MV-4-11 (cell line): ENCODE results near the gene LSS.

ENCODE experiments used
- DNase-seq: peaks from one replicate; lab custom pipeline; 2025; lab: John Stamatoyannopoulos, UW

LSS gene

DNA sequence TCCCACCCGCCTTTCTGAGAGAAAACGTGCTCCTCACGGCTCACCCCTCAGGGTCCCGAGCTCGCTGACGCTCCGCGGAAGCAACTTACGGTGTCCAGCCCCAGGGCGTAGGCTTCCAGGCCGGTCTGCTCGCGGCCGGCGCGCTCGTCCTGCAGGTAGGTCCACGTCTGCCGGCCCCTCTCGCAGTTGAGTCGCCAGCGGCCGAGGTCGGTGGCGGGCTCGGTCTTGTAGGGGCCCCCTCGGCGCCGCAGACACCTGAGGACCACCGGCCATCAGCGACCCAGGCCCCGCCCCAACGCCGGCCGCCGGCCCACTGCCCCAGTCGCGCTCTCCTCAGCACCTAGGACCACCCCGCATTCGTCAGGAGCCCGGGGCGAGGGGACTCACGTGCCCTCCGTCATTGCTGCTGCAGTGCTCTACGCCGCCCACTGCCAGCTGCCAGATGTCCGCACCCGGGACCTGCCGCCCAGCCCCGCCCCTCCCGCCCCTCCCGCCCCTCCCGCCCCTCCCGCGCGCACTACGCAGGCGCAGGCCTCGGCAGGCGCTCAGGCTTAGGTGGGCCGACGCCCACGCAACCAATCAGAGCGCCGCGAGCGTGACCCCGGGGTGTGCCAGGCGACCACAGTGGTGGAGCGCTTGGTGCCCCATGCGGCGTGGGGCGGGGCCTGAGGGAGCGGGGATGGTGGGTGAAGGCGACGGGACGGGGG lies at the start of gene LSS:
LSS (minus strand) TSS at position 430 of the 707 bp plus-strand sequence; CDS start at position 401, 29 bp downstream.
- DNase-seq, result peak; percentile 95

DNA sequence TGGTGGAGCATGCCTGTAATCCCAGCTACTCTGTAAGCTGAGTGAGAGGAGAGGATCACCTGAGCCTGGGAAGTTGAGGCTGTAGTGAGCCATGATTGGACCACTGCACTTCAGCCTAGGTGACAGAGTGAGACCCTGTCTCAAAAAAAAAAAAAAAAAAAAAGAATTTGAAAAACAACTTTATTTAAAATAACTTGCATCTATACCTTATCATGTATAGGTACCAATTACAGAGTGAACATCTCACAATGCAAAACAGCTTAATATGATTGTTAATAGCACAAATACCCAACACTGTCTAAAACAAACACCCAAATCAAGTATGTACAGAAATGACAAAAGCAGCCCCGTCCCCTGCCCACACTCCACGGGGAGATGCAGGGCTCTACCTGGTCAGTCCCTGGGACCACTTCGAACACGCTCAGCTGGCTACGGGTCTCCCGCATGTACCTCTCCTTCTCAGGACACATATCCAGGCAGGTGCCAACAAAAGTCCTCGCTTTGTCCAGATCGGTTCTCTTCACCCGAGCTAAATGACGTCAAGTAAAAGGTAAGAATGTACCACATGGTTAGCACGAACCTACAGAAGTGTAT lies 46.3 kb upstream of the LSS start:
- no peak for DNase-seq

DNA sequence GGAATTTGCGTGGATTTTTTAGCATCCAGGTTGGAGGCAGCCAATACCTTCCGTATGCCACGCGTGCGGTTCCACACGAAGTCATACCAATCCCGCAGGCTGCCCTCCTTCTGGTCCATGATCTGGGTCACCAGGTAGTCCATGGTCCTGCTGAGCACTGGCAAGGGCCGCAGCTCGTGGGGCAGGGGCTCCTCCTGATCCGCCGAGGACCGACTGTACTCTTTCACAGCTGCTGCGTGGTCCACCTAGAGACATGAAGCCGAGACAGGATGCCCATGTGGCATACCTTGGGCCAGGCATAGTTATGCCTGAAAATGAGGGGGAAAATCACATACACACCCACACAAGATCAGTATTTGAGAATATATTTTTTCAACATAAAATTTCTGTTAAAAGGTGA lies 44.8 kb upstream of the LSS start:
- no peak for DNase-seq

DNA sequence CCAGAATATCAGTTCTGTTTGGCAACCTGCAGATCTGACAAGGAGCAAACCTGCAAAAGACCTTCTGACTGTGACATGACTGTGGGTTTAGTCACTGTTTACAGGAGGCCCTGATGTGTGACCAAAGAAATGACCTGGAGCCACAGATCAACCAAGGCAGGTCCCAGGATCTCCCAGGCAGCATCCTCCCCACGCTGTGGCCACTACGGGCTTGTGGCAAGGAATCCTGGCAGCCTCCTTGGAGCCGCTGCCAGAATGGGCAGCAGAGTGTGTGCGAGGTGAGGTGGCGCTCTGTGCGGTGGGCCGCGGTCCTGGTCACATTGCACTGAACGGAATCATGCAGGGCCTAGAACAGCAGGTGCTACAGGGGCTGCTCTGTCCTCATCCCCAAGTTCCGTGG lies 40.9 kb upstream of the LSS start:
- no peak for DNase-seq

DNA sequence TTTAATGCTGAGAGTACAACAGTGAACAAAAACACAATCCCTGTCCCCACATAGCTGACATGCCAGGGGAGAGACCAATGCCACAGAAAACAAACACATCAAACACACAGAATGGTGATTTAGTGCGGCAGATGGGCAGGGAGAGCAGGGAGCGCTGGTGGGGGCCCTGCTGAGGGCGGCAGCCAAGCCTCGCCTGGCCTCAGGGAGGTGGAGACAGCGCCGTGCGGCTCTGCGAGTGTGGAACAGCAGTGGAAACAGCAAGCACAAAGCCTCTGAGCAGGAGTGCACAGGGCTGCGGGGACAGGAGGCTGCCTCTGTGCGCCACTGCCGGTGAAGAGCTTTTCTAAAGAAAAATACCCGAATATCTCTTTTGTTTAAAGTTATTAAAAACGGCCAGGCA lies 39.8 kb upstream of the LSS start:
- DNase-seq, result no peak

DNA sequence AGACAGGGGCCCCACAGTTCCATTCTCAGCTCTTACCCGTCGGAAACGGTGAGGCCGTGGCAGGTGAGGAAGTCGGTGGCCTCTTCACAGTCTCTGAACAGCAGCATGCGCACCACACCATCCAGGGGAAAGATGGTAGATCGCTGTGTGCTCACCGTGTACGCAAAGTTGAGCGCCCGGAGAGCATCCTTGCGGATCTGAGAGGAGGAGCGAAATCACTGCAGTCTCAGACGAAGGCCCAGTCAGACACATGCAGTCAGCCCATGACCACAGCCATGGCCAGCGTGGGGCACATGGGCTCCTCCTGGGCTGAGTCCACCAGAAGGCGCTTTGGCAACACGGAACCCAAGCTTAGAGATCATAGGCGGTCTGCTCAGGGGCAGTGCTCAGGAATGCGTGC lies 38.4 kb upstream of the LSS start:
- DNase-seq, result no peak

DNA sequence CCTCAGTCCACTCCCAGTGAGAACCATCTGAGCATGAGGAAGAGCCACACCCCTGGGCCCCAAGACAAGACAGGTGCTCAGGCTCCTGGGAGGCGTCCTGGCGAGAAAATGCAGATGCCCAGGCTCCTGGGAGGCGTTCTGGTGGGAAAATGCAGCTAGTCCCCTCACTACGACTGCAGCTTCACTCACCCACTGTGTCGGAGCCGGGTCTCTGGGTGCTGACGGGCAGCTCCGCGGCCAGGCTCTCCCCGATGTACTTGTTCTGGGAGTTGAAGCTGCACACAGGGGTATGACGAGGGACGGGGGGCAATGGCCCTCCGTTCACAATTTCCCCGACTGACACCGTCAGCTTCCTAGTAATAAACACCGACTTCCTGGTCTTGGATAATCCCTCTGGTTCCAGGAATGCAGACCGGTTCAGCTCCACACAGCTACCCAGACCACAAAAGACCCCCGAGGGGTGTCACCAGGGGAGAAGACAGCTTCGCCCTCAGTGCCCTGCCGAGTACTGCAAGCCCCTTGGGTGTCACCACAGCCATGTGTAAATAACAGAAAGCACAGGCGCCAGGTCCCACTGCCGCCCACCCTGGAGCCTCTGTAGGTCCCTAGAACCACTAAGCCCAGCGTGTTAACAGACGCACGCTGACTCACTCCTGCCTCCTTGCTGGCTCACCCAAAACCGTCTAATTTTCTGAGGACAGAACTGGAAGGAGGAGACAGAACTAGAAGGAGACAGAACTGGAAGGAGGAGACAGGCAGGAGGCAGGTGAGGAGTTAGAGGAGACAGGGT lies 37.4 kb upstream of the LSS start:
- DNase-seq, result no peak

DNA sequence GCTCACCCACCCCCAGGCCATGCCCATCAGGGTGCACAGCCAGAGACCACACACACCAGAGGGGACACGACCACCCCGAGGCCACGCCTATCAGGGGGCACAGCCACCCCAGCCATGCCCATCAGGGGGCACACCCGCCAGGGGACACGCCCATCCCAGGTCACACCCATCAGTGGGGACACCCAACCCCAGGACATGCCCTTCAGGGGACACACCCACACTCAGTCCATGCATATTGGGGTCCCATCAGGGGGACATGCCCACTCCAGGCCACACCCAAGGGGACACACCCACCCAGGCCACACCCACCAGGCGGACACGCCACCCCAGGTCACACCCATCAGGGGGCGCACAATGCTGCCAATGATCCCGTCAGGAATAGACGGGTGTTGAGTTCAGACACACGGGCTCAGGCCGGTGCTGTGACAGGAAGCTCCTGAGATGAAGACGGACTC lies 36.1 kb upstream of the LSS start:
- DNase-seq, result no peak

DNA sequence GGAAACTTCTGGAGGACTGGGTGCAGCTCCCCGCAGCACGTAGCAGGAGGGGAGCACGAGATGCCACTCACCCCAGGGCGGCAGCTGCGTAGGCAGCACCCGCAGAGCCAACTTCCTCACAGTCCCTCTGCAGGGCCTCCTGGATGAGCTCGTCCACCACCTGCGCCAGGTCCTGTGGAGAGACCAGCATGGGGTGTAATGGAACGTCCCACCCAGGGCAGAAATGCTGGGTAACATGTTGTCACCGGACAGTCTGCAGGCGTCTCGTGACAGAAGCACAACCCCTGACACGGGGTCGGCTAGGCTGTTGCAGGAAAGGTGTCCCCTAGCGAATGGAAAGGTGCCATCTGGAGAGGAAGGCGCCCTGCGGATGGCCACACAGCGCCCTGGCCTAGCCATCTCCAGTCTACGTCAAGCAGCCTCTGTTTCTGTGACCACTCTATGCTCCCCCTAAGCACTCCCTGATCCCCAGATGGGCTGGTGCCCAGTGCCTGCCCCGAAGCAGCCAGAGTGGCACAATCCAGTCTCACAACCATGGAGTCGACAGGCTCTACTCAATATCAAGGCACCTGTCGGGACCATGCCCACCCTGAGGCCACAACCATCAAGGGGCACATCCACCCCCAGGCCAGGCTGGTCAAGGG lies 35.6 kb upstream of the LSS start:
- no peak for DNase-seq

DNA sequence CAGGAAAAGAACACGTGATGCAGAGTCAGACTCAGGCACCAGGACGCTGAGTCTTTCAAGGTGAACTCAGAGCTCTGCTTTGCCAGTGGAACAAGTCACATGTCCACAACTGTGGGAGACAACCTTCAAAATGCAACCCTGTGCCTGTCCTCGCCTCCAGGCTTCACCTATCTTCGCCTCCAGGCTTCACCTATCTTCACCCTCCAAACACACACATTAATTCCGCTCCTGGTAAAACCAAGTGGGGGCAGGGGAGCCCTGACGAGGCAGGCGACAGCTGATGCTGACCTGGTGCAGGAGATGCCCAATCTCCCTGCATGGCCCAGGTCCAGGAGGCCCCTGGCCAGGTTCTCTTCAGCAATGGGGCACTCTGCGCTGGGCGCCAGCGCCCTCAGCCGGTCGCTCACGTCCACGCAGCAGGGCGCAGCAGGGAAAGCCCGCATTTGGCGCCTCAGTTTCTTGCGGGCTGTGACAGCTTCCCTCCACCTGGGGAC lies 28.0 kb upstream of the LSS start:
- DNase-seq, result no peak

DNA sequence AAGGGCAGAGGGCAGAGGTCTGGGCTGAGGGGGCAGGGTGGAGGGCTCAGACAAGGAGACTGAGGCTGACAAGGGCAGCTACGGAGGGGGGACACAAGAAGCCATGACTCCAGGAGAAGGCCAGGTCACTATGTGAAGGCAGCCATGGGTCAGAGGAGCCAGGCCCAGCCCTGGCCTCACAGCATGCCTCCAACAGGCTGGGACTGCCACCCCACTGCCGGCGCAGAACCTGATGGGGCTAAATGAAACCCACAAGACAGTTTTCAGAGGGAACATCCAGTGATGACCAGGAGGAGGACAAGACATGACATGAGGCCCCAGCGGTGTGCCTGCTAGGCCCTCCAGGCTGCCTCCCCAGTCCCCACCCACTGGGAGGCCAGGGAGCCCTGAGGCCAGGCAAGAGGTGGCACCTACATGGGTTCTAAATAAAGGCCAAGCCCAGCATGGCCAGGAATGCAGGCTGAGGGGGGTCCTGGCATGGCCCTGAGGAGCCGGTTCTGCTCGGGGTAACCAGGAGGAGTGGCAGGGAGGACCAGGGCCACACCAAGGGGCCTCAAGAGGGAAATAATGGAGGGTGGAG lies 27.3 kb upstream of the LSS start:
- no peak for DNase-seq

DNA sequence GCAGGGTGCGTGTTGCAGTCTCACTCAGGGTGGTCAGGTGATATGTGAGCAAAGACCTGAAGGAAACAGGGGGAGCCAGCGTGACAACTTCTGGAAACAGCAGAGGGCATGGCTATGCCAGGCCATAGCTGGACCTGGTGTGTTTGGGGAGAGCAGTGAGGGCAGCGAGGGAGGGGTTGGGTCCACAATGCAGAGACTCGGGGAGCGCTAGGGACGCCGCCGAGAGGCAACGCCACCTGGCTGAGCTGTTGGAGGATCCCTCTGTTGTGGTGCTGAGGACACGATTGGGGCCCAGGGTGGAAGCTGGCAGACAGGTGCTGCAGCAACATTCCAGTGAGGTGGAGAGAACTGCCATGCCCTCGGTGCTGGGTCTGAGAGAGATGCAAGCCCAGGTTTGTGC lies 26.6 kb upstream of the LSS start:
- DNase-seq, result no peak

DNA sequence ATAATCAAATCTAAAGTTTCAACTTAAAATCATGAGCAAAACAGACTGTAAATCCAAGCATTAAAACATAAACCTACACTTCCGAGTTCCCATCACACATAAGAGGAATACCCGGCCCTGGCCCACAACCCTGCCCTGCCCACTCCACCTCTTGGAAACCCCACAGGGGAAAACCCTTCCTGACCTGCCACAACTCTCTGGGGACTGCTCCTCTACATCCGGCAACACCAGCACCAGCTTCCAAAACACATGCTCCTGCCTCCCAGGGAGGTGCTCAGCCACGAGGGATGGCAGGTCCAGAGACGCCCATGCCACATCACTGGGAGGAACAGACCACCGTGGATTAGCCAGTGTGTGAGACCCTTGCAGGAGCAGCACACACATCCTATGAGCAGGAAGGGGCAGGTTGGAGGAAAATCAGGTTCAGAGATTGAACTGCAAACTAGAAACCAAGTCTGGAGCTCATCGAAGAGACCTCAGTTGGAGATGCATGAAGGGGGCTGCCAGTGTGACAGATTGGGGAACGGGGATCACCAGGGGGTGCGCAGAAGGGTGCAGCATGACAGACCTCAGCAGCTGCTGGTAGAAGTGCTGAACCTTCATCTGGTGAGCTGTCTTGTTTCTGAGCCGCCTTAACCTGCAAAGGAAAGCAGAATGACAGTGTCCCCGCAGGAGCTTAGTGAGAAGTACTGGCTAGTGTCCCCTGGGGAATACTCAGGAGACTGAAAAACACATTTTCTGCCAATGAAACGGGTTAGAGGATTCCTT lies 25.8 kb upstream of the LSS start:
- DNase-seq, result no peak

DNA sequence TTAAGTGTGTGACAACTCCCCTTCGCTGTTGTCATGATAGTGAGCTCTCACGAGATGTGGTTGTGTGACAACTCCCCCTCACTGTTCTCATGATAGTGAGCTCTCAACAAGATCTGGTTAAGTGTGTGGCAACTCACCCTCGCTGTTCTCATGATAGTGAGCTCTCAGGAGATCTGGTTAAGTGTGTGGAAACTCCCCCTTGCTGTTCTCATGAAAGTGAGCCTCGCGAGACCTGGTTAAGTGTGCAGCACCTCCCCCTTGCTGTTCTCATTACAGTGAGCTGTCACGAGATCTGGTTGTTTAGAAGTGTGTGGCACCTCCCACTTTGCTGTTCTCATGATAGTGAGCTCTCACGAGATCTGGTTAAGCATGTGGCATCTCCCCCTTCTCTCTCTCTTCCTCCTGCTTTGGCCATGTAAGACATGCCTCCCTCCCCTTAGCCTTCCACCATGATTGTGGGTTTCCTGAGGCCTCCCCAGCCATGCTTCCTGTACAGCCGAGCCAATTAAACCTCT lies 25.1 kb upstream of the LSS start:
- no peak for DNase-seq

DNA sequence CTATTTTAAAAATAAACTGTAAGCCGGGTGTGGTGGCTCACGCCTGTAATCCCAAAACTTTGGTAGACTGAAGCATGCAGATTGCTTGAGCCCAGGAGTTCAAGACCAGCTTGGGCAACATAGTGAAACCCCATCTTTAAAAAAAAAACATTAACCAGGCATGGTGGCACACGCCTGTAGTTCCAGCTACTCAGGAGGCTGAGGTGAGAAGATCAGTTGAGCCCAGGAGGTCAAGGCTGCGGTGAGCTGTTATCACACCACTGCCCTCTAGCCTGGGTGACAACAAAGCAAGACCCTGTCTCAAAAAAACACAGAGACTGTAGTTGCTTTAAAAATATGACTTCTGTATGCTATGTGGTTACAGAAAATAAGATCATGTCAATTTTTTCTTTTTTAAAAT lies 24.3 kb upstream of the LSS start:
- DNase-seq, result no peak

DNA sequence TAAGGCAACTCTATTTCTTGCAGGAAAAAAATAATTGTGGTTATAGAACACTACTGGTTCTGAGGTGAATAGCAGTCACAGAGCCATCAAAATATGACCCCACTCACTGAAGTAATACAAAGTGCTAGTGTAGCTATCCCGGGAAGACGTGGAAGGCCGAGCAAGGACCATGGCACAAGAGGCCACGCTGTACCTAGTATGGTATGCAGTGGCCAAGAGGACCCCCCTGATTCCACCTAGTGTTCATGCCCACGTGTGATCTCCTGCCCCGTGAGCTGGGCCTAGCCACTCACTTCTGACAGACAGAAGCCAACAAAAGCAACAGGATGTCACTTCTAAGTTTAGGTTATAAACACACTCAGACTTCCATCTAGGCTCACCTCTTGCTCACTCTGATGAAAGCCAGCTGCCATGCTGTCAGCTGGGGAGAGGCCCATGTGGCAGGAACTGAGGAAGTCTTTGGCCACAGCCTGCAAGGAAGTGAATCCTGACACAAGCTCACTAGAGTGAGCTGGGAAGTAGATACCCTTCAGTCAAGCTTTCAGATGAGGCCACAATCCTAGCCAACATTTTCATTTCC lies 21.7 kb upstream of the LSS start:
- DNase-seq, result peak; percentile 69

DNA sequence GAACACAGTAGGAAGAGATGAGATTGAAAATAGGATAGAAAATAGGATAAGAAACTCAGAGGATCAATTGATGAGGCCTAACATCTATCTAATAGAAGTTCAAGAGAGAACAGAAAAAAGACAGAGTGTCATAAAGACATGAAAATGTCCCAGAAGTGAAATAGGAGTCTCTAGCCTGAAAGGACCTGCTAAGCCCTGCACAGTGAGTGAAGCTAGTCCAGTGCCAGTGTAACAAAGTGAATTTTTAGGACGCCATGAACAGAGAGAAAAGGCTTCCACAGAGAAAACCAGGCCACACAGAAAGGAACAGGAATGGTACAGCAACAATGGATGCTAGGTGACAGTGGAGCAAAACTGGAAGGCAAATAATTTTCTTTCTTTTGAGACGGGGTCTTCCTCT lies 20.3 kb upstream of the LSS start:
- no peak for DNase-seq

DNA sequence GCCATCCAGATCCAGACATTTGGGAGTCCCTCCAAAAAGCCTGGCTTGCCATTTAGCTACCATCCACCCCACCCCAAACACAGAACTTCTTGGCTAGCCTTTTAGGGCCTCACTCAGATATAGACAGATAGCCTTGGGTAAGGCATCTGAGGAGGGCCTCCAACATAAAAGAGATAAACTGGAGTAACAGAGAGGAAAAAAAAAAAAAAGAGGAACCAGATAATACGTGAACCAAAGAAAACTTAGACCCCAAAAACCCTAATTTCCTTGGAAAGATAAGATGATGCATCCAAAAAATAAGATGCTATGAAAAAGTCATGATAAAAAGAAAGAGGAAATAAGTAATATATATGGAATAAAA lies 19.8 kb upstream of the LSS start:
- DNase-seq, result no peak

DNA sequence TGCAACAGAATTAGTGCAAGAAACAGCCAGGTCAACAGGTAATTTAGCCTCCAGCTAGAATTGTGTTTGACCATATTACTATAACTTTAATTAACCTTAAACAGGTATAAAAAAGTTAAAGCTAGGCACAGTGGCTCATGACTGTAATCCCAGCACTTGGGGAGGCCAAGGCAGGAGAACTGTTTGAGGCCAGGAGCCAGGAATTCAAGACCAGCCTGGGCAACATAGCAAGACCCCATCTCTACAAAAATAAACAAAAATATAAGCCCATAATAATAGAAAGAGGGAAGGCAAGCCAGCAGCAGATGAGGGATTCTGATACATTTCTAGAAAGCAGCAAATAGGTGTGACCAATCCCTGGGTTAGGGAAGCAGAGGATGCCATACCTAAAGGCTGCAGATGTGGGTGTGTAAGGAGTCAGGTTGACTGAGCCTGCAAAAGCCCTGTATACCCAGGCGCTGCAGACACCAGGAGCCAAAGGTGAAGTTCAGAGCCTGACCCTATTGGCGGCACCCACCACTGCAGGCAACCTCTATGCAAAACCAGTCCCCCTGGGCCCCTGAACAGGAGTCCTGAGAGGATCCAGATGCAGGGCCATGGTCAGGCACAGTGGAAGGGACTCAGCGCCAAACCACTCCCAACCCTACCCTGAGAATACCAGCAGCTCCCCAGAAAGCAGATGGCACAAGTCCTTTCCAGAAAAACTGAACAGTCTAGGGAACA lies 19.3 kb upstream of the LSS start:
- no peak for DNase-seq

DNA sequence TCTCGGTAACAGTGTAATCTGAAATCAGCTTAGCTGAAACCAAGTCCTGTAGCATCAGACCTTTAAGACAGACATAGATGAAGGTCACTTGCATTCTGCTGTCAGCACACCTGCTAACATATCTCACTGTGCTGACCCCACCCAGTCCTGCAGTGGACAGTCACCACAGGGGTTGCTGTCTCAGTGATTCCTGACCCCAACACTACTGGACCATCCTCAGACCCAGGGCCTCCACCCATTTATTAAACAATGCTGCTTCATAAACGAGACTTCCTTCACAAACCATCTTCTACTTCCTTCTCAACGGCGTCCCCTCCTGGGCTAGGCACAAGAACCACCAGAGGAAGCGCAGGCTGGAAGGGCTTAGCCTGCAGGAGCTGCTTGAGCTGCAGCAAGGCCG lies 17.8 kb upstream of the LSS start:
- DNase-seq, result no peak
